ENCODE measurements around the gene PRRC2B. TPM values are rescaled to one million over a fixed set of nuclear protein-coding genes. Genes with fewer than 3 reads are reported as not detected.
"Not testable (repeated sequence)": the region's sequence is repeated elsewhere in the genome, so short reads cannot be mapped to it uniquely, and the experiment has no call there.

PRRC2B gene
- total RNA-seq, 6 experiments from 2014 or later = 53.7 to 82.6 (median 57.3) TPM

DNA sequence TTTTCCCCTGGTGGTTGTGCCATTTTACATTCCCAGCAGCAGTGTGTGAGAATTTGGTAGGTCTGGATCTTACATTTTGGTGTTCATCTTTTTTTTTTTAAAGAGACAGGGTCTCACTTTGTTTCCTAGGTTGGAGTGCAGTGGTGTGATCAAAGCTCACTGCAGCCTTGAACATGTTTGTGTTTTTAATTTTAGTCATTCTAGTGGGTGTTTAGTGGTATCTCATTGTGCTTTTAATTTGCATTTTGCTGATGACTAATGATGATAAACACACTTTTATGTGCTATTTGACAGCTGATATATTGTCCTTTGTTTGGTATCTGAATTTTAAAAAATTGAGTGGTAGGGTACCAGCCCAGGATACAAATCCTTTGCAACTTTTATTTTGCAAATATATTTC lies 55.4 kb downstream of the PRRC2B start:
- Histone ChIP-seq H3K27me3 (no peaks in the 10 kb centered on the region), H3K36me3 (peaks cover 7 to 77% (median 35%) of the 10 kb centered on the region in 4 donors), H3K4me1 (no peaks in the 10 kb centered on the region), H3K27ac (no peak overlapping the region), H3K4me3 (no peak overlapping the region), H3K9me3 (no peaks in the 10 kb centered on the region)
- no peak for DNase-seq
- no peak for ATAC-seq
- intact Hi-C loops (cut with DNase I) = no loop called here
- TF ChIP-seq, protein P1, sequence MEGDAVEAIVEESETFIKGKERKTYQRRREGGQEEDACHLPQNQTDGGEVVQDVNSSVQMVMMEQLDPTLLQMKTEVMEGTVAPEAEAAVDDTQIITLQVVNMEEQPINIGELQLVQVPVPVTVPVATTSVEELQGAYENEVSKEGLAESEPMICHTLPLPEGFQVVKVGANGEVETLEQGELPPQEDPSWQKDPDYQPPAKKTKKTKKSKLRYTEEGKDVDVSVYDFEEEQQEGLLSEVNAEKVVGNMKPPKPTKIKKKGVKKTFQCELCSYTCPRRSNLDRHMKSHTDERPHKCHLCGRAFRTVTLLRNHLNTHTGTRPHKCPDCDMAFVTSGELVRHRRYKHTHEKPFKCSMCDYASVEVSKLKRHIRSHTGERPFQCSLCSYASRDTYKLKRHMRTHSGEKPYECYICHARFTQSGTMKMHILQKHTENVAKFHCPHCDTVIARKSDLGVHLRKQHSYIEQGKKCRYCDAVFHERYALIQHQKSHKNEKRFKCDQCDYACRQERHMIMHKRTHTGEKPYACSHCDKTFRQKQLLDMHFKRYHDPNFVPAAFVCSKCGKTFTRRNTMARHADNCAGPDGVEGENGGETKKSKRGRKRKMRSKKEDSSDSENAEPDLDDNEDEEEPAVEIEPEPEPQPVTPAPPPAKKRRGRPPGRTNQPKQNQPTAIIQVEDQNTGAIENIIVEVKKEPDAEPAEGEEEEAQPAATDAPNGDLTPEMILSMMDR (IDR thresholded peaks at IDR 0.05) = no peak
- TF ChIP-seq POLR2A (IDR thresholded peaks at IDR 0.05) = no peak

DNA sequence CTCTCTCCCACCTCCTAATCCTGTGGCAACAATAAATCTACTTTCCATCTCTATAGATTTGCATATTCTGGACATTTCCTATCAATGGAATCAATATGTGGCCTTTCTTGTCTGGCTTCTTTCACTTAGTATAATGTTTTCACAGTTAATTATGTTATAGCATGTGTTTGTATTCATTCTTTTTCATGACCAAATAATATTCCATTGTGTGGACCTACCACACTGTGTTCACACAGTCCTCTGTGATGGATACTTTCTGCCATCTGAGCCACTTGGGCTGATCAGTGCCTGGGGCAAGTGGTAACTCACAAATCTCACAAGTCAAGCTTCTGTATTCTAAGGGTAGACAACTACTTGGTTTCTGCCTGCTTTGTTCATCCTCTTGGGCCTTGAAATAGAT lies 60.1 kb downstream of the PRRC2B start:
- no peak for DNase-seq
- Histone ChIP-seq H3K4me1 (no peaks in the 10 kb centered on the region), H3K27ac (no peak overlapping the region), H3K27me3 (no peaks in the 10 kb centered on the region), H3K9me3 (no peaks in the 10 kb centered on the region), H3K36me3 (peaks cover 2 to 86% (median 38%) of the 10 kb centered on the region in 4 donors), H3K4me3 (no peak overlapping the region)
- ATAC-seq = no peak
- intact Hi-C loops (cut with DNase I) = loop anchor here in 1 of 2 donors (10.0 kb wide), 1 partner anchor 69 kb away; no protein-coding TSS in a partner anchor
- TF ChIP-seq, protein P1 (IDR thresholded peaks at IDR 0.05) = no peak

DNA sequence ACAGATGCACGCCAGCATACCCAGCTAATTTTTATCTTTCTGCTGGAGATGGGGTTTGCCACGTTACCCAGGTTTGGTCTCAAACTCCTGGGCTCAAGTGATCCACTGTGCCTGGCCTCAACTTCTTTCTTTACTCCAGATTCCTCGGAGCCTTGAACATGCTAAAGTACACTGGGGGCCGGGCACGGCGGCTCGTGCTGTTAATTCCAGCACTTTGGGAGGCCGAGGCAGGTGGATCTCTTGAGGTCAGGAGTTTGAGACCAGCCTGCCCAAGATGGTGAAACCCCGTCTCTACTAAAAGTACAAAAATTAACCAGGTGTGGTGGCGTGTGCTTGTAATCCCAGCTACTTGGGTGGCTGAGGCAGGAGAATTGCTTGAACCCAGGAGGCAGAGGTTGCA lies 61.8 kb downstream of the PRRC2B start:
- intact Hi-C loops (cut with DNase I) = loop anchor here in 1 of 2 donors (10.0 kb wide), 1 partner anchor 71 kb away; no protein-coding TSS in a partner anchor
- DNase-seq, H3K4me3 ChIP-seq, ATAC-seq, H3K4me1 ChIP-seq, H3K9me3 ChIP-seq, H3K27ac ChIP-seq, H3K27me3 ChIP-seq: not testable (repeated sequence)
- 80% methylated on average over 2 of the region's 10 CpGs for WGBS (ENCODE audit: insufficient coverage, low coverage, low lambda C conversion rate, missing lambda C conversion rate)
- H3K36me3 ChIP-seq = peaks cover 0 to 87% (median 46%) of the 10 kb centered on the region in 4 donors

DNA sequence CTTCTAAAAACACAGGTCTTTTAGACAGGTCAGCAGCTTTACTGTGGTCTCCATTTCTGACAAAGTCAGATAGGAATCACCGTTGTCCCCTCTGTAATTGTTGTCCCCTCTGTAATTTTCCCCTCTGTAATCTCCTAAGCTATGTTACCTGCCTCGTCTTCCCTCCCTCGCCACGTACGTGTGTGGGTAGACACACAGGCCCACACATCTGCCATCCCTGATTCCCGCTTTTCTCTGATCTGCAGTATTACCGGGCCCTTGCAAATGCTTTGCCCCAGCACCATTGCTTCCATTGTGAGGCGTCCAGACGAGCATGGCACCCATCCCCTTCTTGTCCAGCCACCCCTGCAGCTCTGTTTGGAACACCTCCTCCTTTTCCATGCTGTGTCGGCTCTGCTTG lies 63.9 kb downstream of the PRRC2B start:
- H3K36me3 ChIP-seq = peaks cover 0 to 83% (median 49%) of the 10 kb centered on the region in 4 donors
- 94% methylated on average over 10 of the region's 10 CpGs for WGBS (ENCODE audit: insufficient coverage, low coverage, low lambda C conversion rate, missing lambda C conversion rate)
- H3K4me3 ChIP-seq = no peak overlapping the region
- no peak overlapping the region for H3K27ac ChIP-seq
- no peaks in the 10 kb centered on the region for H3K4me1 ChIP-seq
- no peaks in the 10 kb centered on the region for H3K27me3 ChIP-seq
- DNase-seq (peak in 1 of 3 donors; percentile 23), ATAC-seq (no peak)
- intact Hi-C loops (cut with DNase I) = loop anchor here in 1 of 2 donors (10.0 kb wide), 1 partner anchor 73 kb away; no protein-coding TSS in a partner anchor
- no peaks in the 10 kb centered on the region for H3K9me3 ChIP-seq
- TF ChIP-seq, protein P1 (IDR thresholded peaks at IDR 0.05) = no peak
- TF ChIP-seq POLR2A (IDR thresholded peaks at IDR 0.05) = no peak

DNA sequence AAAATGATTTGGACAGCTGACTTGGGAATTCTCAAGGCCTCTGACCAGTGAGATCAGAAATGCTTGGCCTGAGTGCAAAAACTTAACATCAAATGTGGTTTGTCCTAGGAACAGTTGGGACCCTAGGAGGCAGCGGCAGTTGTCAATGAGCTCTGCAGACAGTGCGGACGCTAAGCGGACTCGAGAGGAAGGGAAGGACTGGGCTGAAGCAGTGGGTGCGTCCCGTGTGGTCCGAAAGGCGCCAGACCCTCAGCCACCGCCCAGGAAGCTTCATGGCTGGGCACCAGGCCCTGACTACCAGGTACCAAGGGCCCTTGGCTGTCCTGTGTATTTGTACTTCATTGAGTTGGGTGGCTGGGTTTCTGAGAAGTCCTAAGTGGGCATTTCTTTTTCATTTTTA lies 65.2 kb downstream of the PRRC2B start:
- peak in 1 of 3 donors; percentile 42 for DNase-seq
- WGBS (ENCODE audit: insufficient coverage, low coverage, low lambda C conversion rate, missing lambda C conversion rate) = 100% methylated on average over 1 of the region's 10 CpGs
- TF ChIP-seq POLR2A (IDR thresholded peaks at IDR 0.05) = no peak
- TF ChIP-seq, protein P1 (IDR thresholded peaks at IDR 0.05) = no peak
- Histone ChIP-seq H3K4me1 (no peaks in the 10 kb centered on the region), H3K4me3 (no peak overlapping the region), H3K36me3 (peaks cover 0 to 83% (median 47%) of the 10 kb centered on the region in 4 donors), H3K27me3 (no peaks in the 10 kb centered on the region), H3K9me3 (no peaks in the 10 kb centered on the region), H3K27ac (no peak overlapping the region)
- peak in 1 of 4 donors; percentile 29 for ATAC-seq
- intact Hi-C loops (cut with DNase I) = loop anchor here in 1 of 2 donors (10.0 kb wide), 1 partner anchor 74 kb away; no protein-coding TSS in a partner anchor

Measured in right lobe of liver (tissue), 6 donors.